ENCODE data around the gene CYP2A6.
"Not testable (repeated sequence)": the region's sequence is repeated elsewhere in the genome, so short reads cannot be mapped to it uniquely, and the experiment has no call there.

CYP2A6 gene

GRCh38 chr19:40818480-40819399 lies 31.5 kb downstream of the CYP2A6 start:
- peak; percentile 59 for DNase-seq

DNA sequence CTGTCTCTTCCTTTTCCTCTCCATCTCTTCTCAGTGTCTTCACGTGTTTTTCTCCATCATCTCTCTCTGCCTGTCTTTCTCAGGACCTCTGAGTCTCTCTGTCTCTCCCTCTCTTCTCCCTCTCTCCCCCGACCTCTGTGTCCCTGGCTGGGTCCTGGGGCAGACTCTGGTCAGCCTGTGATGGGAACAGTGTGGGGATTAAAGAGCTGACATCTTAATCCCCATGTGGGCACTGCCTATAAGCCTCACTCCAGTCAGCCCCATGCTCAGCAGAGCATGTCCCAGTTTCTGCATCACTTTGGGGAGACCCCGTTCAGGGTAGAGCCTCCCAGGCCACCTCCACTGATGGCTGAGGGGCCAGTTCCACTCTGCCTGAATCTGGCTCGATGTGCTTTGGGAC lies 35.0 kb downstream of the CYP2A6 start:
- no peak for DNase-seq

- no peak for DNase-seq
Observed at GRCh38 chr19:40813182-40813581, 37.1 kb downstream of the CYP2A6 start.

DNA sequence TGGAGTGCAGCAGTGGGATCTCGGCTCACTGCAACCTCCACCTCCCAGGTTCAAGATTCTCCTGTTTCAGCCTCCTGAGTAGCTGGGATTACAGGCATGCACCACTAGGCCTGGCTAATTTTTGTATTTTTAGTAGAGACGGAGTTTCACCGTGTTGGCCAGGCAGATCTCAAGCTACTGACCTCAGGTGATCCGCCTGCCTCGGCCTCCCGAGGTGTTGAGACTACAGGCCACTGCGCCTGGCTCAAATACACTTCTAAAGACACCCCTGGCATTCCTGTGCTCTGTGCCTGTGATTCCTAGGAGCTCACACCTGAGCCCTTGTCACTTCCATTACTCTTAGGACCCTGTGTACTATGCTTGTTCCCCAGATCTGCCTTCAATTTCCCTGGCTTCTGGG lies 37.7 kb downstream of the CYP2A6 start:
- not testable (repeated sequence) for DNase-seq

GRCh38 chr19:40811478-40812341 lies 38.5 kb downstream of the CYP2A6 start:
- DNase-seq = no peak

GRCh38 chr19:40810649-40811408 lies 39.4 kb downstream of the CYP2A6 start:
- not testable (repeated sequence) for DNase-seq

GRCh38 chr19:40810160-40810559 lies 40.1 kb downstream of the CYP2A6 start:
- no peak for DNase-seq

GRCh38 chr19:40809358-40810086 lies 40.7 kb downstream of the CYP2A6 start:
- no peak for DNase-seq

DNA sequence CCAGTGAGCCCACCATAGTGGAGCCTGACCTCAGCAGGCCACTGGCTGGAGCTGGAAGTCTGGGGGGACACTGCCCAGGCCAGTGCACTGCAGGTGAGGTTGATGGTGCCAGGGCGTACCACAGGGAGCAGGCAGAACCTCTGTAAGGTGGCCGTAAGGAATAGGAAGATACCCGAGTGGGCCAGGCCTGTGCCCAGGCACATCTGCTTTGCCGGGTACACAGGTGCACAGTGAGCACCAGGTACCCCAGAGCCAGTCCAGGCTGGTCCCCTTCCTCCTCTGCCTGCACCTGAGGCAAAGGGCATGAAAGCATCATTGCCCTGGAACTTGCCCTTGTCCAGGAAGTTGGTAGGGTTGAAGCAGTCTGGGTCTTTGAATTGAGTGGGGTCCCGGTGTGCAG lies 41.8 kb downstream of the CYP2A6 start:
- no peak for DNase-seq

- DNase-seq = no peak
Observed at GRCh38 chr19:40808021-40808325, 42.3 kb downstream of the CYP2A6 start.

GRCh38 chr19:40807147-40808020 lies 42.9 kb downstream of the CYP2A6 start:
- DNase-seq = no peak

DNA sequence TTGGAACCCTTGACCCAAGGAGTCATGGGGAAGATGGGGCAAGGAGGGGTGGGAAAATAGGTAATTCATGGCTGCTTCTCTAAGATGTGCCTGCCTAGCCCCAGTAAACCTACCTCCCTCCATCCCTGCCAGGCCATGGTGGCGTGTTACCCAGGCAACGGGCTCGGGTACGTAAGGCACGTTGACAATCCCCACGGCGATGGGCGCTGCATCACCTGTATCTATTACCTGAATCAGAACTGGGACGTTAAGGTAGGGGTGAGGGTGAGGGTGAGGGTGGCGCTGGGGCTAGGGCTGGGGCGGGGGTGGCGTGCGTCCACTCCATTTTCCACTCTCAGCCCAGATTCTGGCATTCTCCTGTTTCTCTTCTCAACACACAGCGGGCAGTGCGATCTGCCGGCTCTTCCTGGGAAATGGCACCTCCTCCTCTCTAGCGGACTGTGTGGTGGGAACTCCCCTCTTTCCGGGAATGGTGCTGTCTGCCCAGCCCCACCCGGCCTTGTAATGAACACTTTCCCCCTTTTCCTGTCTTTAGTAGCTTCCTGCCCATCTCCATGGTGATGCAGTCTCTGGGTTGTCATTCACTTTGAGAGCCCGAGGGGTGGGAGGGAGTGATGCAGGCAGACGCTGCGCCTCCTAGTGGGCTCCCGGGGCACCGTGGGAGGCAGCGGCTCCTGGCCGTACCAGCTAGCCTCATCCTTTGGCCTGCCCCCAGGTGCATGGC lies 43.7 kb downstream of the CYP2A6 start:
- DNase-seq = peak; percentile 61

DNA sequence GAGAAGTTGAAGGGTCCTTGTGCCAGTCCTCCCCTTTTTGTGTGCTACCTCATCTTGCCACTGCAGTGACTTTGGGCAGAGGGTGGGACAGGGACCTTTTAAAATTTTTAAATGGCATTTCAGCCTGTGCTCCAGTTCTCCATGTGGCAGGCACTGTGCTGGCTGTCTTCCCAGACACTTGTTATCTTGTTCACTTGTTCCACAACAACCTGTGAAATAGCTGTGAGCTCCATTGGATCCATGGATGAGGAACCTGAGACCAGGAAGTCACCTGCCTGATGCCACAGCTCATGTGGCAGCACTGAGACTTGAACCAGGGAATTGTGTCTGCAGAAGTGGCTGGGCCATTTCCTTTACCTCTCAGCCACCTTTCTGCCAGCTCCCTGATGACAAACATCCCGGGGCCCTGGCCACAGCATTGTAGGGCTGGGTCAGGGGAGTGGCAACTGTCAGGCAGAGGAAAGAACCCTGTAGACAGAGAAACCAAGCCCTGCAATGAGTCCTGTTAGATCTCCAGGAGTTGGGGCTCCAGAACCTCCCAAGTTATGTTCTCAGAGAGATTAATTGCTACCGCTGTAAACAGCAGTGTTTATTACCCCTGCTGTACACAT lies 44.9 kb downstream of the CYP2A6 start:
- no peak for DNase-seq

GRCh38 chr19:40804783-40805242 lies 45.4 kb downstream of the CYP2A6 start:
- DNase-seq = no peak

DNA sequence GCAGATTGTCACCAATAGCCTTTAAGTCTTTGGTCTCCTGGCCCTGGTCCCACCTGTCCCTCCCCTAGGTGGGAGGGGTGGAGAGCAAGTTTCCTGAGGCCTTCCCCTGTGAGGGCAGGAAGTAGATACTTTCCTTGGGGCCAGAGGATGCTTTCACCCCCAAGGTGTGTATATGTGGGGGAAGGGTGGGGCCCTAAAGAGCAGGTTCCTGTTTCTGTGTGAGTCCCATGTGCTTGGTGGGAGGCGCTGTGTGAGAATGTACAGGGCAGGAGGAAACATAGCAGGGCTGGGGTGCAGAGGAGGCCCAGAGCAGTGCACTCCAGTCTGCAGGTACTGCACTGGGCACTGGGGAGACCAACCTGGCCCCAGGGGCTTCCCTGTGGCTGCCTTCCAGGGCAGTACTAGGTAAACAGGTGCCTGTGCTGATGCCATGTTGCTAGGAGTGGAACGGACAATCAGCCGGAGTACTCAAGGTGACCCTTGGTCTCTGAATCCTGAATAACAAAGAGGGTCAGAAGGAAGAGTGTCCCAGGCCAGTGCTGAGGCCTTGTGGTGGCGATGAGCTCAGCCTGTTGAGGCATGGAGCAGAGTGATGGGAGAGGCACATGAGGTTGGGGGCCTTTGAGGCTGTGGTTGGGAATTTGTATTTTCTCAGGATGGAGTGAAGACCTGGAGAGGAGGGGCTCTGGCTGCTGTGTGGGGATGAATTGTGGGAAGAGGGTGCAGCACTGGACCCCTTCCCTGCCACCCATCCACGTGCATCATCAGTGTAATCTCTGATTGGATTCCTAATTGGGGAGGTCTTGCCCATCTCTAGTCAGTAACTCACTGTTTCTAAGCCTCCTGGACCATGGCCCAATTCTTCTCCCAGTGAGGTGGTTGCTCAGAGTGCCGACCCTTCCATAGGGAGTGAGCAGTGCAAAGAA lies 46.1 kb downstream of the CYP2A6 start:
- peak; percentile 39 for DNase-seq

DNA sequence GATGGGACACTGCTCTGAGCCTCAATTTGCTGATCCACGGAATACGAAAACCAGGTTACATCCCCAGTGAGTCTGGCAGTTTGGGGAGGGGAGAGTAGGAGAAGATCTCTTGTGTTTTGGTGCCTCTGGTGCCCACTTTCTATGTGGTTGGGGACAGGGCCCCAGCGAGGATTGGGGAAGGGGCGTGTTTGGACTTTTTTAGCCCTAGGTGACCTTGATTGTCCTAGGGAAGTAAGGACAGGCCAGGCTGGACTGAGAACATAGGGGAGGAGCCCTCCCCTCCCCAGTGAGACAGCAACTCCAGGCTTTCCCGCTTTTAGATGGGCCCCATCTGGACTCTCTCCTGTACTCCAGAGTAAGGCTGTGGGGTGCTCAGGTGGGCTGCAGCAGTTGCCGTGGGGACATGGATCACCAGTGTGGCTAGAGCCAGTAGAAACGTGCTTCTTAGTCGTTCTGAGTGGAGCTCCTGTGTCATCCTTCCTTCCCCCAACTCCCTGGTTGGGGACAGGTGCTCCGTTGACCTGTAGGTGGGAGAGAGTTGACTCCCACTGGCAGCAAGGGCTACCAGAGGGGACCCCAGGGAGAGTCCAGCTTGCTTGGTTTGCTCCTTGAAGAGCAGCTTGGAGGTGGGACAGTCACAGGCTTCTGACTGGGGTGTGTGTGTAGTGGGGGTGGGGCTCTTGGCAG lies 46.9 kb downstream of the CYP2A6 start:
- no peak for DNase-seq

DNA sequence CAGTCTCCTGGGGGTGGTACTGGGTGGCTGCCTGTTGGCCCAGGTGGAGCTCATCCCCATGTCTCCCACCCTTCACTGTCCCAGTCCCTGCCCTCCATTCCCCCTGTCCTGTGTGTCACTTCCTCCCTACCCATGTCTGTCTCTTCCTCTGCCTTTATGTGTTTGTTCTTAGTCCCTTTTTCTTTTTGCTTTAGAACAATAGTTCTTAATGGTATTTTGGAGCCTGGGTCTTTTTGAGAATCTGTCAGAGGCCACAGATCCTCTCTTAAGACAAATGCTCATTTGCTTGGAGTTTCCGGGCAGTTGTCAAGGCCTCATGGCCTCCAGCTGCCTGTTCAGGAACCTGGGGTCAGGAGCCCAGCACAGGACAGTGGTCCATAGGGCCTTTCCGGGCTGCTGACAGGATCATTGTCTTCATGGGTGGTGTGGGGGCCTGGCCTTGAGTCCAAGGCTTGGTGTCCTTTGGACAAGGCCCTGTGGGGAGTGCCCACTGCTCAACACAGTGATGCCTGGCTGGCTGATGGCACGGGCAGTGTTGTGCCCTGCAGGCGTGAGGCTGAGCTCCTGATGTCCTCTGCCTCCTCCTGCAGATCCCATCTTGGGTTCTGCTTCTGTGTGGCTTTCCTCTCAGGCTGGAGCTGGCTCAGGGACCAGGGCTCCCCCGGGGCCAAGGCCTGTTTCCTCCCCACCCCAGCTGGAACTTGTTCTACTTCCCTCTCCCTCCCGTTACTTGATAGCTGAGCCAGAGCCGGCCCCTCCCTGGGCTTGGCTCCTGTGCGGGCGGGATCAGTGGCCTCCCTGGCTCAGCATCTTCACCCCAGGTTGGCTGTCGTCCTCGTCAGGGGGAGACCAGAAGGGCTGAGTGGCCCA lies 47.7 kb downstream of the CYP2A6 start:
- DNase-seq = no peak

Data from activated CD4-positive, alpha-beta T cell treated with anti-CD3 and anti-CD28 coated beads for 1 hour (primary cell).